Ovary (tissue), 9 donors: Measurements from ENCODE around the gene CALD1. TPM values are rescaled to one million over a fixed set of nuclear protein-coding genes. Genes with fewer than 3 reads are reported as not detected.

ENCODE experiments used
- DNase-seq, 5 donors: peaks; one replicate each; pipeline ENCODE4 v3.0.0-alpha.2; 2019 to 2020
- H3K27ac ChIP-seq, 2 donors: fragments of 200-600 bp; one replicate each; pipeline versions ENCODE4 v1.5.1 to v1.8.0; 2019 to 2022
- H3K27me3 ChIP-seq: fragments of 200-600 bp; one replicate; pipeline ENCODE4 v1.8.0; 2022
- H3K36me3 ChIP-seq: fragments of 200-600 bp; sonication (generic); one replicate; pipeline ENCODE4 v1.5.1; 2019
- H3K4me1 ChIP-seq: one replicate; pipeline ENCODE4 v1.8.1; 2013; ENCODE audit warnings: mild to moderate bottlenecking, moderate library complexity; ENCODE audit not compliant: insufficient read depth
- H3K4me3 ChIP-seq: fragments of 200-600 bp; sonication (generic); one replicate; pipeline ENCODE4 v1.5.1; 2017
- H3K9me3 ChIP-seq, 2 donors: fragments of 200-600 bp in 1 of 2; sonication (generic) in 1 of 2; one replicate each; pipeline versions ENCODE4 v1.5.1 to v1.8.1; 2013 to 2019; ENCODE audit warnings: mild to moderate bottlenecking in 1 of 2, moderate library complexity in 1 of 2
- CTCF ChIP-seq, 3 donors: fragments of 450-650 bp in 2 of 3; fragments of 200-600 bp in 1 of 3; IDR thresholded peaks; one replicate each; pipeline versions ENCODE4 v1.5.1 to v1.8.0; 2016 to 2022; ENCODE audit warnings: antibody characterized with exemption in 3 of 3, mild to moderate bottlenecking in 1 of 3
- EP300 ChIP-seq: sonication (generic); formaldehyde crosslinking; IDR thresholded peaks from one replicate; pipeline ENCODE4 v1.6.1; 2017; ENCODE audit warnings: antibody characterized with exemption
- POLR2A ChIP-seq: fragments of 450-650 bp; IDR thresholded peaks from one replicate; pipeline ENCODE4 v1.6.1; 2017; ENCODE audit warnings: antibody characterized with exemption, mild to moderate bottlenecking, moderate library complexity
- WGBS, 3 donors: extraction: QIAGEN DNeasy Blood & Tissue Kit in 1 of 3; methylation state at CpG; one replicate each; pipeline versions ENCODE4 v1.1.5 to v1.1.7; 2013 to 2017; 5-methylcytosine and 5-hydroxymethylcytosine counted together
- intact Hi-C, 4 donors: fragments of 100-400 bp; cut with DNase I; formaldehyde crosslinking; loops; one replicate each; pipeline versions ENCODE4 v1.11.0 to v1.15.1; 2022 to 2023
- polyA plus RNA-seq, 2 donors: library from polyadenylated mRNA; stranded (reverse); fragments of 200-250 nt in 1 of 2; fragments of 350-450 nt in 1 of 2; fragmentation: Illumina TruSeq in 1 of 2; extraction: RNeasy Lipid Tissue Mini Kit (QIAGEN cat#74804) in 1 of 2; gene quantifications; one replicate each; pipeline ENCODE4 v1.2.3, GENCODE V29; 2013 to 2014
- total RNA-seq, 7 donors: library from RNA; depleted of rRNA in 2 of 7; stranded (reverse); fragments of >200 nt in 2 of 7; fragmentation: NEBNext Ultra II Directional in 3 of 7; extraction: Animal tissue kit (Norgen Biotek cat#: 25700) in 3 of 7; gene quantifications; one replicate each; pipeline versions ENCODE4 v1.1.0 to v1.2.4, GENCODE V29; 2016 to 2023
- donor health status: DM: no; HTN: no; CAD: no; lungs with moderate emphysema.
- donor health status: DM: no; HTN: no; CAD: no.
- donor health status: Bipolar disorder and iron deficiency.
- donor health status: DM: yes; HTN: yes; CAD: no.
- donor health status: DM: no; HTN: no; CAD: no.
- donor health status: DM: yes; HTN: yes; CAD: no.

The CALD1 gene
- total and polyA plus RNA-seq, 9 donors: 306 to 697 (median 463) TPM

- no peak for DNase-seq
- intact Hi-C loops: no loop called here
- no peaks in the 10 kb centered on the region for H3K36me3 ChIP-seq
- H3K27ac ChIP-seq: no peak overlapping the region
- peaks cover 12% of the 10 kb centered on the region for H3K4me1 ChIP-seq
- no peak for TF ChIP-seq POLR2A
- TF ChIP-seq CTCF (IDR thresholded peaks at IDR 0.05): no peak
- no peak for TF ChIP-seq EP300
- H3K9me3 ChIP-seq: no peaks in the 10 kb centered on the region
- H3K27me3 ChIP-seq: no peaks in the 10 kb centered on the region
- no peak overlapping the region for H3K4me3 ChIP-seq
- 95 to 97% (median 95%) methylated on average over 18 of the region's 18 CpGs for WGBS, 3 donors
Measured at GRCh38 chr7:134928554-134928953, 149.1 kb downstream of the CALD1 start.

- intact Hi-C loops: loop anchor here in 1 of 4 donors (10.0 kb wide), 1 partner anchor 147 kb away; no protein-coding TSS in a partner anchor
- Histone ChIP-seq H3K4me1 (peaks cover 17% of the 10 kb centered on the region), H3K9me3 (no peaks in the 10 kb centered on the region), H3K4me3 (no peak overlapping the region), H3K27ac (no peak overlapping the region), H3K27me3 (no peaks in the 10 kb centered on the region), H3K36me3 (no peaks in the 10 kb centered on the region)
- no peak for TF ChIP-seq POLR2A
- no peak for TF ChIP-seq EP300
- TF ChIP-seq CTCF (IDR thresholded peaks at IDR 0.05): no peak
- 34 to 55% (median 40%) methylated on average over 1 of the region's 1 CpG for WGBS, 3 donors
- peak in 3 of 5 donors; percentile 18 to 53 (median 36) for DNase-seq
Measured at GRCh38 chr7:134931487-134931886, 152.1 kb downstream of the CALD1 start.

GRCh38 chr7:134932707-134933370 is 153.4 kb downstream of the CALD1 start:
- intact Hi-C loops: loop anchor here in 1 of 4 donors (10.0 kb wide), 1 partner anchor 148 kb away; no protein-coding TSS in a partner anchor
- Histone ChIP-seq H3K4me3 (no peak overlapping the region), H3K9me3 (no peaks in the 10 kb centered on the region), H3K27me3 (no peaks in the 10 kb centered on the region), H3K27ac (peak overlapping the region in 1 of 2 donors; percentile 34), H3K36me3 (no peaks in the 10 kb centered on the region), H3K4me1 (peaks cover 17% of the 10 kb centered on the region)
- DNase-seq: no peak
- 54 to 72% (median 58%) methylated on average over 17 of the region's 17 CpGs for WGBS, 3 donors
- no peak for TF ChIP-seq EP300
- TF ChIP-seq CTCF (IDR thresholded peaks at IDR 0.05): no peak
- no peak for TF ChIP-seq POLR2A

GRCh38 chr7:134933460-134934068 is 154.1 kb downstream of the CALD1 start:
- no peaks in the 10 kb centered on the region for H3K27me3 ChIP-seq
- H3K36me3 ChIP-seq: no peaks in the 10 kb centered on the region
- H3K27ac ChIP-seq: peak overlapping the region in 1 of 2 donors; percentile 34
- intact Hi-C loops: loop anchor here in 1 of 4 donors (10.0 kb wide), 1 partner anchor 149 kb away; no protein-coding TSS in a partner anchor
- H3K4me1 ChIP-seq: peaks cover 17% of the 10 kb centered on the region
- 84 to 86% (median 86%) methylated on average over 3 of the region's 3 CpGs for WGBS, 3 donors
- H3K9me3 ChIP-seq: no peaks in the 10 kb centered on the region
- H3K4me3 ChIP-seq: no peak overlapping the region
- no peak for DNase-seq
- TF ChIP-seq POLR2A: no peak

GRCh38 chr7:134935701-134936100 is 156.3 kb downstream of the CALD1 start:
- no peak for DNase-seq
- peaks cover 18% of the 10 kb centered on the region for H3K4me1 ChIP-seq
- peak overlapping the region in 1 of 2 donors; percentile 1 for H3K27ac ChIP-seq
- intact Hi-C loops: loop anchor here in 1 of 4 donors (10.0 kb wide), 1 partner anchor 151 kb away; no protein-coding TSS in a partner anchor
- H3K36me3 ChIP-seq: no peaks in the 10 kb centered on the region
- TF ChIP-seq CTCF (IDR thresholded peaks at IDR 0.05): no peak
- TF ChIP-seq POLR2A: no peak
- TF ChIP-seq EP300: no peak
- no peaks in the 10 kb centered on the region for H3K9me3 ChIP-seq
- no peak overlapping the region for H3K4me3 ChIP-seq
- 57 to 68% (median 65%) methylated on average over 2 of the region's 2 CpGs for whole genome bisulfite sequencing, 3 donors
- H3K27me3 ChIP-seq: no peaks in the 10 kb centered on the region
